ENCODE measurements around the gene CACNA1B. TPM values are rescaled to one million over a fixed set of nuclear protein-coding genes. Genes with fewer than 3 reads are reported as not detected.

Gene CACNA1B
- total RNA-seq, 1 experiment from 2014 or later: 7.8 TPM

DNA sequence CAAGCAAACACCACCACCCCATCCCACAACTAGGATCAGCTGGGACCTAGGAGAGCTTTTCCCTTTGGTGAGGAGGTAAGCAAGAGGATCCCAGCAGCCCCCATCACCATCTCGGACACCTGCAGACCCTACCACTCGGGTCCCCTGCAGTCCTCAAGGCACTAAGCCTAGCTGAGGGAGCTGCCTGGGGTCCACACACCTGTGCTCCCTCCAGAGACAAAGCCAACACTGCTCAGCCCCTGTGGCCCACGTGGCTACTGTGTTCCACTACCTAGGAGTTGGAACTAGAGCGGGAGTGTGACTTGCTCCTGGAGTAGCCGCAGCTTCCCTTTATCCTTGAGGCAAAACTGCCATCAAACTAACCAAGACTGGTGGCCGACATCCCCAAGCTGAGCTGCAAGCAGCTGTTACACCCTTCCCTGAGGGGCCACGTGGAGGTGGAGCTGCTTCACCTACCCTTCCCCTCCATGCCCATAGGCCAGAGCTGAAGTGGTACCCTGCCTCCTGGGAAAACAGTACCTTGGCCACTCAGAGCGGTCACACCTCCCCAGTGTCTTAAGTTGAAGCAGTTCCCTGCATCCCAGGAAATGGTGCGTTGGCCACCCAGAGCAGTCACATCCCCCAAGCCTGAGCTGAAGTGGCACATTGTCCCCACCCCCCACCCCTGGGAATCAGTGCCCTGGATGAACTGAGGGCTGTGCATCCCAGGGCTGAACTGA lies 205.5 kb downstream of the CACNA1B start:
- Histone ChIP-seq H4K5ac (ENCODE audit: insufficient read length, low read depth, low read length) (no peak overlapping the region), H2BK15ac (ENCODE audit: low read depth, low read length) (no peak overlapping the region), H2AFZ (ENCODE audit: low read length) (no peak overlapping the region), H3K9ac (ENCODE audit: extremely low read depth, insufficient read length, low read length) (no peak overlapping the region), H3K9me3 (ENCODE audit: control insufficient read depth, low read depth, low read length) (peaks cover 14% of the 10 kb centered on the region), H3K23me2 (ENCODE audit: insufficient read length, low read depth, low read length, poor library complexity, severe bottlenecking) (no peaks in the 10 kb centered on the region), H3T11ph (ENCODE audit: low read length) (no peak overlapping the region), H4K91ac (ENCODE audit: insufficient read length, low read depth, low read length) (no peak overlapping the region), H4K20me1 (ENCODE audit: control insufficient read depth, insufficient read depth, insufficient read length) (no peaks in the 10 kb centered on the region), H2BK12ac (ENCODE audit: insufficient read length, low read depth, low read length) (no peak overlapping the region), H3K4me2 (ENCODE audit: insufficient read depth, insufficient read length, low read length) (no peak overlapping the region), H3K4me1 (ENCODE audit: insufficient read depth, low read length) (no peaks in the 10 kb centered on the region), H3K79me2 (ENCODE audit: insufficient read depth, low read length) (no peaks in the 10 kb centered on the region), H3K23ac (ENCODE audit: insufficient read length, low read depth, low read length) (no peak overlapping the region), H3K18ac (ENCODE audit: insufficient read length, low read depth, low read length) (no peak overlapping the region), H3K4ac (ENCODE audit: low read depth, low read length) (no peak overlapping the region), H2BK120ac (ENCODE audit: low read depth, low read length, poor library complexity, severe bottlenecking) (no peak overlapping the region), H2AK5ac (ENCODE audit: insufficient read length, low read length) (no peak overlapping the region), H3K14ac (ENCODE audit: insufficient read depth, low read length) (no peak overlapping the region), H4K8ac (replicated peaks; ENCODE audit: insufficient read length, low read depth, low read length) (no peak overlapping the region), H2BK5ac (ENCODE audit: insufficient read length, low read length) (no peak overlapping the region), H3K27ac (ENCODE audit: insufficient read length, low read depth, low read length) (no peak overlapping the region), H3K79me1 (ENCODE audit: insufficient read depth, low read depth, low read length, poor library complexity, severe bottlenecking) (no peaks in the 10 kb centered on the region), H3K27me3 (ENCODE audit: insufficient read depth, low read length) (no peaks in the 10 kb centered on the region), H3K56ac (ENCODE audit: insufficient read length, low read depth, low read length) (no peak overlapping the region), H2BK20ac (ENCODE audit: low read depth, low read length, poor library complexity, severe bottlenecking) (no peak overlapping the region)
- TF ChIP-seq, protein P1, sequence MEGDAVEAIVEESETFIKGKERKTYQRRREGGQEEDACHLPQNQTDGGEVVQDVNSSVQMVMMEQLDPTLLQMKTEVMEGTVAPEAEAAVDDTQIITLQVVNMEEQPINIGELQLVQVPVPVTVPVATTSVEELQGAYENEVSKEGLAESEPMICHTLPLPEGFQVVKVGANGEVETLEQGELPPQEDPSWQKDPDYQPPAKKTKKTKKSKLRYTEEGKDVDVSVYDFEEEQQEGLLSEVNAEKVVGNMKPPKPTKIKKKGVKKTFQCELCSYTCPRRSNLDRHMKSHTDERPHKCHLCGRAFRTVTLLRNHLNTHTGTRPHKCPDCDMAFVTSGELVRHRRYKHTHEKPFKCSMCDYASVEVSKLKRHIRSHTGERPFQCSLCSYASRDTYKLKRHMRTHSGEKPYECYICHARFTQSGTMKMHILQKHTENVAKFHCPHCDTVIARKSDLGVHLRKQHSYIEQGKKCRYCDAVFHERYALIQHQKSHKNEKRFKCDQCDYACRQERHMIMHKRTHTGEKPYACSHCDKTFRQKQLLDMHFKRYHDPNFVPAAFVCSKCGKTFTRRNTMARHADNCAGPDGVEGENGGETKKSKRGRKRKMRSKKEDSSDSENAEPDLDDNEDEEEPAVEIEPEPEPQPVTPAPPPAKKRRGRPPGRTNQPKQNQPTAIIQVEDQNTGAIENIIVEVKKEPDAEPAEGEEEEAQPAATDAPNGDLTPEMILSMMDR (conservative IDR thresholded peaks at IDR 0.05): no peak
- no peak overlapping the region for H3K27ac Mint-ChIP-seq
- H3K36me3 Mint-ChIP-seq (ENCODE audit: insufficient read depth in 1 of 3, low read depth in 3 of 3): peaks cover 60 to 72% (median 70%) of the 10 kb centered on the region in 3 experiments
- no peak overlapping the region for H3K4me3 Mint-ChIP-seq
- no peak for DNase-seq
- H3K4me1 Mint-ChIP-seq: no peaks in the 10 kb centered on the region
- no CpG with 5 or more reads among the region's 9 CpGs for WGBS (ENCODE audit: extremely low coverage, insufficient read length, low lambda C conversion rate)
- peaks cover 40 to 75% of the 10 kb centered on the region in 2 experiments for H3K9me3 Mint-ChIP-seq
- H3K27me3 Mint-ChIP-seq (ENCODE audit: low read depth): peaks cover 5% of the 10 kb centered on the region
